Esophagus muscularis mucosa (tissue), 4 donors: Measurements from ENCODE around the gene MICAL3. TPM values are rescaled to one million over a fixed set of nuclear protein-coding genes. Genes with fewer than 3 reads are reported as not detected.
A peak's percentile ranks its signal among the peaks of the same experiment; 100 is the strongest.

ENCODE experiments used
- DNase-seq: peaks from one replicate; pipeline ENCODE4 v3.0.0-alpha.2; 2017; ENCODE audit errors: extremely low spot score
- H3K27ac ChIP-seq, 4 donors: fragments of 200-600 bp; sonication (generic); replicated peaks in 1 of 4; 1 replicate in 3 of 4; 2 replicates in 1 of 4; pipeline ENCODE4 v1.5.1; 2016 to 2019; ENCODE audit warnings: mild to moderate bottlenecking in 1 of 4
- H3K27me3 ChIP-seq, 4 donors: fragments of 200-600 bp; sonication (generic); one replicate each; pipeline versions ENCODE4 v1.5.1 to v1.6.0; 2016 to 2019
- H3K36me3 ChIP-seq, 4 donors: fragments of 200-600 bp; sonication (generic); one replicate each; pipeline ENCODE4 v1.5.1; 2016 to 2019
- H3K4me1 ChIP-seq, 4 donors: fragments of 200-600 bp; sonication (generic); one replicate each; pipeline ENCODE4 v1.5.1; 2016 to 2019
- H3K4me3 ChIP-seq, 4 donors: fragments of 200-600 bp; sonication (generic); 1 replicate in 2 of 4; 2 replicates in 2 of 4; pipeline ENCODE4 v1.5.1; 2016 to 2019; ENCODE audit warnings: mild to moderate bottlenecking in 4 of 4, moderate library complexity in 1 of 4
- H3K9me3 ChIP-seq, 4 donors: fragments of 200-600 bp; sonication (generic); 1 replicate in 3 of 4; 2 replicates in 1 of 4; pipeline ENCODE4 v1.5.1; 2016 to 2019
- EP300 ChIP-seq: sonication (generic); formaldehyde crosslinking; IDR thresholded peaks from one replicate; pipeline ENCODE4 v1.6.1; 2017; ENCODE audit warnings: antibody characterized with exemption
- POLR2A ChIP-seq: fragments of 450-650 bp; IDR thresholded peaks from one replicate; pipeline ENCODE4 v1.6.1; 2017; ENCODE audit warnings: antibody characterized with exemption, moderate library complexity, mild to moderate bottlenecking, low read depth
- POLR2AphosphoS5 ChIP-seq, 2 donors: sonication (generic); formaldehyde crosslinking; IDR thresholded peaks; one replicate each; pipeline ENCODE4 v1.6.1; 2017; ENCODE audit warnings: antibody characterized with exemption in 2 of 2
- WGBS: methylation state at CpG from one replicate; pipeline ENCODE4 v1.1.5; 2018; 5-methylcytosine and 5-hydroxymethylcytosine counted together
- intact Hi-C: fragments of 100-400 bp; cut with DNase I; formaldehyde crosslinking; loops from one replicate; pipeline ENCODE4 v1.15.1; 2023
- total RNA-seq, 4 donors: library from RNA; depleted of rRNA; stranded (reverse); fragments of >200 nt; gene quantifications; one replicate each; pipeline versions ENCODE4 v1.1.0 to v1.2.1, GENCODE V29; 2016
- TF ChIP-seq, protein P1 (sequence below), 3 experiments: fragments of 200-600 bp in 2 of 3; fragments of 450-650 bp in 1 of 3; sonication (generic) in 2 of 3; IDR thresholded peaks; one replicate each; pipeline ENCODE4 v1.5.1; 2017 to 2019; ENCODE audit warnings: antibody characterized with exemption in 3 of 3, mild to moderate bottlenecking in 2 of 3, moderate library complexity in 1 of 3

MICAL3 gene
- total RNA-seq, 4 donors from 2014 or later = 35.1 to 91.8 (median 67.8) TPM

DNA sequence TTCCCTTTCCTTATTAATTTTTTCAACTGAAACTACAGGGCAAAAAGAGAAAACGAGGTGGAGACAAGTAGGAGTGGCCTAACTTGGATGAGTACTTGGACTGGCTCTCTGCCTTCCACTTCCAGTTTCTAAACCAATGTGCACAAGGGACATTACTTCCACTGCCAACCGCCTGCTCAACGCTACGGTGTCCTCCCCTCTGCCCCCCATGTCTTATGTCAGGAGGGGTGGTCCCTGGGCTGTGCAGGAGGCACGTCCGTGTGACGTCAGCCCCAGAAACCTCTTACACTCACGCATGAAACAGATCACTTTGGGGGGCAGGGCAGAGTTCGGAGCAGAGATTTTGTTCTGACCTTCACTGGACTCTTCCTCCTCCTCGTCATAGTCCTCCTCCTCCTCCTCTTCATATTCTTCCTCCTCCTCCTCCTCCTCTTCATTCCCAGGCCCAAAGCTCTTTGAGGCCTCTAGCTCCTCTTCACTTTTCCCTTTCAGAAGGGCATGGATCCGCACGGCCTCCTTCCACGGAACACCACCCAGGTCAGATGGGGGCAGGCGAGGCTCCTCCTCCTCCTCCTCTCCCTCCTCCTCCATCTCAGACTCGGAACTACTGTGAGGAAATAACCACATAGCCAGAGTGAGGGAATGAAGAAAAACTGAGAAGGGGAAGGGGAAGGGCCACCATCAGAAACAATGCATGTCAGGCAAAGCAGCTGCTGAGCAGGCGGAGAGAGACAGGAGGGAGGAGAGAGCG is 192.7 kb downstream of the MICAL3 start:
- DNase-seq = no peak
- H3K4me1 ChIP-seq = peaks cover 52 to 69% (median 61%) of the 10 kb centered on the region in 4 donors
- H3K27ac ChIP-seq = peak overlapping the region; percentile 76 to 88 (median 85)
- peak overlapping the region in 1 of 4 donors; percentile 10 for H3K4me3 ChIP-seq
- no peaks in the 10 kb centered on the region for H3K9me3 ChIP-seq
- TF ChIP-seq POLR2AphosphoS5 (IDR thresholded peaks at IDR 0.05) = peak; percentile 33 to 68
- TF ChIP-seq, protein P1, sequence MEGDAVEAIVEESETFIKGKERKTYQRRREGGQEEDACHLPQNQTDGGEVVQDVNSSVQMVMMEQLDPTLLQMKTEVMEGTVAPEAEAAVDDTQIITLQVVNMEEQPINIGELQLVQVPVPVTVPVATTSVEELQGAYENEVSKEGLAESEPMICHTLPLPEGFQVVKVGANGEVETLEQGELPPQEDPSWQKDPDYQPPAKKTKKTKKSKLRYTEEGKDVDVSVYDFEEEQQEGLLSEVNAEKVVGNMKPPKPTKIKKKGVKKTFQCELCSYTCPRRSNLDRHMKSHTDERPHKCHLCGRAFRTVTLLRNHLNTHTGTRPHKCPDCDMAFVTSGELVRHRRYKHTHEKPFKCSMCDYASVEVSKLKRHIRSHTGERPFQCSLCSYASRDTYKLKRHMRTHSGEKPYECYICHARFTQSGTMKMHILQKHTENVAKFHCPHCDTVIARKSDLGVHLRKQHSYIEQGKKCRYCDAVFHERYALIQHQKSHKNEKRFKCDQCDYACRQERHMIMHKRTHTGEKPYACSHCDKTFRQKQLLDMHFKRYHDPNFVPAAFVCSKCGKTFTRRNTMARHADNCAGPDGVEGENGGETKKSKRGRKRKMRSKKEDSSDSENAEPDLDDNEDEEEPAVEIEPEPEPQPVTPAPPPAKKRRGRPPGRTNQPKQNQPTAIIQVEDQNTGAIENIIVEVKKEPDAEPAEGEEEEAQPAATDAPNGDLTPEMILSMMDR (IDR thresholded peaks at IDR 0.05) = no peak
- WGBS = 55% methylated on average over 17 of the region's 17 CpGs
- peaks cover 0 to 56% (median 32%) of the 10 kb centered on the region in 4 donors for H3K36me3 ChIP-seq
- intact Hi-C loops = loop anchor here (2.0 to 5.0 kb wide), 4 partner anchors 63 to 243 kb away; partner anchors contain the start of gene MICAL3
- H3K27me3 ChIP-seq = no peaks in the 10 kb centered on the region

DNA sequence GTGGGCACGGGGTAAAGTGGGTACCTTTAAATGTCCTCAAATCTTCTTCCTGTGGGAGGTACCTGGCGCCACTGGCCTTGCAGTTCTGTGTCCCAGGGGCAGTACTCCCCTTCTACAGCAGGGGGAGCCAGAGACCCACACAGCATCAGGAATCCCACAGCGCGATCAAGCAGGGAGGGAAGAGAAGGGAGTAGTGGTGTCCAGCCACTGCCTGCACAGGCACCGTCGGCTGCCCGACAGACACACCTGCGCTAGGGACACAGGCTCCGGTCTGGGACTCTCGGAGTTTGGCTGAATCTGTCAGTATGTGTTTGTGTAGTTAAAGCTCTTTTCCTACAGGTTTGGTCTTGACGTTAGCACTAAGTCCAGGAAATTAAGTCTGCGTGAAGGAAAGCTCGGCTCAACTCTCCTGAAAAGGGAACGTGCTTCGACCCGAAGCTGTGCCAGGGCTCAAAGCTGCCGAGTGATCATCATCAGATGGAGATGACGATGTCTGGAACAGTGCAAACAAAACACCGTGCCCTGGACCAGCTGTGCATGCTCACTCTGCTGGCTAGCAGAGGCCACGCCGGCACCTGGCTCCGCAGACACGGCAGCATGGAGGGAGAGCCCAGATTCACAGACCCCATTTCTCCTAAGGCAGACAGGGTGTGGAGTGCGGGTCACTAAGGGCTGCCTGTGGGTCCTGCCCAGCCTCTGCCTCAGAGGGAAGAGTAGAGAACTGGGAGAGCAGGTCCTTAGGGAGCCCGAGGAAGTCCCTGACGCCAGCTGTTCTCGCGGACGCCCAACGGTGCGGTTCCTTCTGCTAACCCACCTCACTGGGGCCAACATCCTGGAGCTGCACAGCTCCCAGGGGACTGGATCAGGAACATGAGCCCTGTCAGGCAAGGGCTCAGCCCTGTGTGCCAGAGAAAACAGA is 194.1 kb downstream of the MICAL3 start:
- TF ChIP-seq POLR2AphosphoS5 (IDR thresholded peaks at IDR 0.05) = peak; percentile 51 to 79
- TF ChIP-seq, protein P1 (IDR thresholded peaks at IDR 0.05) = peak; percentile 99 to 100 (median 100)
- TF ChIP-seq EP300 = peak; percentile 14
- no peak for TF ChIP-seq POLR2A
- intact Hi-C loops = loop anchor here (2.0 to 5.0 kb wide), 4 partner anchors 64 to 244 kb away; partner anchors contain the start of gene MICAL3
- Histone ChIP-seq H3K36me3 (peaks cover 0 to 64% (median 44%) of the 10 kb centered on the region in 4 donors), H3K27ac (peak overlapping the region; percentile 76 to 88 (median 85)), H3K9me3 (no peaks in the 10 kb centered on the region), H3K4me3 (no peak overlapping the region), H3K27me3 (no peaks in the 10 kb centered on the region), H3K4me1 (peaks cover 38 to 55% (median 48%) of the 10 kb centered on the region in 4 donors)
- WGBS = 43% methylated on average over 19 of the region's 31 CpGs
- DNase-seq = peak; percentile 98

- peaks cover 38 to 49% (median 45%) of the 10 kb centered on the region in 4 donors for H3K4me1 ChIP-seq
These were observed 194.7 kb downstream of the MICAL3 start for GRCh38 chr22:17829695-17830042.

DNA sequence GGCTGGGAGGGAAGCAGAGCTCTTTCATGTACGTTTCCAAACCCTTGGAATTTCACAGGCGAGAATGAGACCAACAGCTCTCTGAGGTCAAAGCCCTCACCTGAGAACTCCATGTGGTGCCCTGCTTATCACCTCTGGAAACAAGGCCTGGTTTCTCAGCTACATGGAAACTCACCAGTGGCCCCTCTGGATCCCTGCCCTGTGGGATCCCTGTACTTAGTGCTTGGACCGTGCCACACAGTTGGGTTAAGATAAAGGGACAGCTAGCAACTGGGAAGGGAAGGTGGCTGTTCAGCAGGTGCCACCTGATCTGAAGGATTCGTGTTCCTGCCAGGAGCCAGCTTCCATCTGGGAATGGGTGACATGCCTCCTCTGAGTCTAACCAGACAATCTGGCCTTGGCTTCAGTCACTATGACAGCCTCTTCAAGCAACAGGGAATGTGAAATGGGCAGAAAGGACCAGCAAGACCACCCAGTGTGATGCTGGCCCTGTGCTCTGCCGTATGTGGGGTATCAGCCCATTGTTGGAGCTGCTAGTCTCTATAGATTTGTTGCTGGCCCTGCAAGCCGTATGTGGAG is 195.8 kb downstream of the MICAL3 start:
- peaks cover 38 to 46% (median 41%) of the 10 kb centered on the region in 4 donors for H3K4me1 ChIP-seq
- TF ChIP-seq, protein P1 (IDR thresholded peaks at IDR 0.05) = no peak
- no peak for TF ChIP-seq POLR2A
- TF ChIP-seq POLR2AphosphoS5 (IDR thresholded peaks at IDR 0.05) = no peak
- TF ChIP-seq EP300 = no peak
- H3K27ac ChIP-seq = peak overlapping the region in 1 of 4 donors; percentile 88
- H3K4me3 ChIP-seq = no peak overlapping the region
- WGBS = 79% methylated on average over 6 of the region's 6 CpGs
- no peak for DNase-seq
- intact Hi-C loops = no loop called here
- H3K9me3 ChIP-seq = no peaks in the 10 kb centered on the region
- peaks cover 0 to 65% (median 50%) of the 10 kb centered on the region in 4 donors for H3K36me3 ChIP-seq
- H3K27me3 ChIP-seq = no peaks in the 10 kb centered on the region

More at GRCh38 chr22:17829695-17830042, 194.7 kb downstream of the MICAL3 start:
- WGBS = 85% methylated on average over 4 of the region's 5 CpGs
- Histone ChIP-seq H3K9me3 (no peaks in the 10 kb centered on the region), H3K27ac (peak overlapping the region; percentile 76 to 88 (median 85)), H3K36me3 (peaks cover 0 to 66% (median 49%) of the 10 kb centered on the region in 4 donors), H3K27me3 (no peaks in the 10 kb centered on the region), H3K4me3 (no peak overlapping the region)
- TF ChIP-seq POLR2A (no peak), POLR2AphosphoS5 (IDR thresholded peaks at IDR 0.05) (no peak), EP300 (no peak)
- TF ChIP-seq, protein P1 (IDR thresholded peaks at IDR 0.05) = no peak
- no peak for DNase-seq
- intact Hi-C loops = loop anchor here (2.0 to 5.0 kb wide), 4 partner anchors 65 to 245 kb away; partner anchors contain the start of gene MICAL3
